Coronary artery (tissue), 2 donors: ENCODE data around the gene POLK.

Experiments used
- DNase-seq: peaks from one replicate; pipeline ENCODE4 v3.0.0-alpha.2; 2017; ENCODE audit warnings: low spot score
- H3K27ac ChIP-seq, 2 donors: fragments of 200-600 bp; sonication (generic); one replicate each; pipeline ENCODE4 v1.5.1; 2016 to 2019
- H3K4me3 ChIP-seq: fragments of 200-600 bp; sonication (generic); 2 replicates; pipeline ENCODE4 v1.5.1; 2016; ENCODE audit warnings: mild to moderate bottlenecking, moderate library complexity
- CTCF ChIP-seq: fragments of 200-600 bp; sonication (generic); IDR thresholded peaks from one replicate; pipeline ENCODE4 v1.5.1; 2019; ENCODE audit warnings: antibody characterized with exemption

Gene POLK

GRCh38 chr5:75616371-75616881, 104.7 kb downstream of the POLK start:
- Histone ChIP-seq H3K4me3 (no peak overlapping the region), H3K27ac (no peak overlapping the region)
- DNase-seq = no peak
- no peak for TF ChIP-seq CTCF

GRCh38 chr5:75616971-75617621, 105.4 kb downstream of the POLK start:
- Histone ChIP-seq H3K4me3 (no peak overlapping the region), H3K27ac (no peak overlapping the region)
- no peak for TF ChIP-seq CTCF
- no peak for DNase-seq

GRCh38 chr5:75617736-75618352, 106.2 kb downstream of the POLK start:
- no peak for TF ChIP-seq CTCF
- Histone ChIP-seq H3K27ac (no peak overlapping the region), H3K4me3 (no peak overlapping the region)
- DNase-seq = no peak

GRCh38 chr5:75620184-75620959, 108.7 kb downstream of the POLK start:
- Histone ChIP-seq H3K4me3 (no peak overlapping the region), H3K27ac (no peak overlapping the region)
- no peak for DNase-seq
- TF ChIP-seq CTCF = no peak

GRCh38 chr5:75622564-75622963, 110.9 kb downstream of the POLK start:
- H3K27ac ChIP-seq = no peak overlapping the region
- DNase-seq = no peak
- TF ChIP-seq CTCF = no peak

GRCh38 chr5:75623846-75624245, 112.2 kb downstream of the POLK start:
- no peak for DNase-seq
- TF ChIP-seq CTCF = no peak
- Histone ChIP-seq H3K27ac (no peak overlapping the region), H3K4me3 (no peak overlapping the region)

More at GRCh38 chr5:75622564-75622963, 110.9 kb downstream of the POLK start:
- H3K4me3 ChIP-seq = no peak overlapping the region
